NT2/D1 (cell line): ENCODE results near the gene HMGN5.
A peak's percentile ranks its signal among the peaks of the same experiment; 100 is the strongest.

Experiments used
- DNase-seq: peaks from one replicate; pipeline ENCODE4 v3.0.0-alpha.2; 2011; ENCODE audit warnings: low read depth, low spot score
- H3K27me3 ChIP-seq: 2 replicates; pipeline ENCODE4 v1.6.0; 2011; ENCODE audit warnings: mild to moderate bottlenecking; ENCODE audit not compliant: insufficient read length, insufficient read depth
- H3K36me3 ChIP-seq: 2 replicates; pipeline ENCODE4 v1.6.1; 2011; ENCODE audit warnings: mild to moderate bottlenecking, low read length, mixed read lengths; ENCODE audit not compliant: insufficient read depth, insufficient read length
- H3K4me1 ChIP-seq: 2 replicates; pipeline ENCODE4 v1.5.1; 2011; ENCODE audit not compliant: insufficient read depth, insufficient read length
- H3K4me3 ChIP-seq: 2 replicates; pipeline ENCODE4 v1.5.1; 2011; ENCODE audit warnings: low read depth; ENCODE audit not compliant: insufficient read length
- H3K9ac ChIP-seq: 2 replicates; pipeline ENCODE4 v1.6.0; 2011; ENCODE audit warnings: low read depth; ENCODE audit not compliant: insufficient read length
- H3K9me3 ChIP-seq: 2 replicates; pipeline ENCODE4 v1.5.1; 2011; ENCODE audit warnings: mild to moderate bottlenecking, low read length; ENCODE audit not compliant: insufficient read depth
- SUZ12 ChIP-seq: IDR thresholded peaks from 2 replicates; pipeline ENCODE4 v1.6.1; 2011; ENCODE audit not compliant: insufficient read length, insufficient read depth; ENCODE audit errors: extremely low read depth
- YY1 ChIP-seq: IDR thresholded peaks from 2 replicates; pipeline ENCODE4 v1.6.1; 2011; ENCODE audit not compliant: insufficient read length, insufficient read depth
- ZNF274 ChIP-seq: IDR thresholded peaks from 2 replicates; pipeline ENCODE4 v1.6.1; 2011; ENCODE audit warnings: mild to moderate bottlenecking, low read depth, low read length

HMGN5 gene

GRCh38 chrX:81231476-81231875 lies 29.8 kb upstream of the HMGN5 start:
- no peak overlapping the region for H3K9ac ChIP-seq
- TF ChIP-seq SUZ12, result no peak
- DNase-seq, result no peak

GRCh38 chrX:81229901-81230300 lies 28.2 kb upstream of the HMGN5 start:
- no peaks in the 10 kb centered on the region for H3K36me3 ChIP-seq
- no peak for TF ChIP-seq YY1
- TF ChIP-seq ZNF274, result no peak
- TF ChIP-seq SUZ12, result no peak
- H3K9ac ChIP-seq, result no peak overlapping the region
- no peaks in the 10 kb centered on the region; the same call in 1 of the 2 replicates for H3K9me3 ChIP-seq
- no peaks in the 10 kb centered on the region for H3K4me1 ChIP-seq
- no peak for DNase-seq
- H3K27me3 ChIP-seq, result no peaks in the 10 kb centered on the region
- no peak overlapping the region for H3K4me3 ChIP-seq

More at GRCh38 chrX:81231476-81231875, 29.8 kb upstream of the HMGN5 start:
- H3K27me3 ChIP-seq, result no peaks in the 10 kb centered on the region
- no peak overlapping the region for H3K4me3 ChIP-seq
- H3K36me3 ChIP-seq, result no peaks in the 10 kb centered on the region
- no peaks in the 10 kb centered on the region for H3K4me1 ChIP-seq
- no peaks in the 10 kb centered on the region; the same call in 1 of the 2 replicates for H3K9me3 ChIP-seq

GRCh38 chrX:81229229-81229628 lies 27.5 kb upstream of the HMGN5 start:
- Histone ChIP-seq H3K4me1 (no peaks in the 10 kb centered on the region), H3K36me3 (no peaks in the 10 kb centered on the region), H3K27me3 (no peaks in the 10 kb centered on the region), H3K9ac (no peak overlapping the region), H3K4me3 (no peak overlapping the region), H3K9me3 (no peaks in the 10 kb centered on the region; the same call in 1 of the 2 replicates)
- TF ChIP-seq SUZ12, result no peak
- TF ChIP-seq ZNF274, result no peak
- no peak for TF ChIP-seq YY1
- no peak for DNase-seq

DNA sequence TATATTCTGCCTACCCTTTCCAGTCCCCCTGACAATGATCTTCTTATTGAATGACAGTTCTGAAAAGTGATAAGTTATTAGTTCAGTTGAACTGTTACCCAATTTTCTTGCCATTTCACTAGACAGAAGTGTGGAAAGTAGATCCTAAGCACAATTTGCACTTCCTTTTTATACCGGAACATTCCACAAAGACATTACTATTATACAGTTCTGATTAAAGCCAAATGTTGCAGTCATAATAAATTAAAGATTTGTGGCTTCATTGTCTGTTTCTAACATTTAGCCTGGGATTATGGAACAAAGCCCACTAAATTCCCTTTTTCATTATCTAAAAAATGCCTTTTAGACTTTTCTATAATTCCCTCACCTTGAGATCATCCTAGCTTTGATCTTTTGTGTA lies 14.0 kb upstream of the HMGN5 start:
- Histone ChIP-seq H3K4me3 (no peak overlapping the region), H3K4me1 (no peaks in the 10 kb centered on the region), H3K27me3 (no peaks in the 10 kb centered on the region), H3K9ac (no peak overlapping the region), H3K36me3 (peaks cover 3% of the 10 kb centered on the region), H3K9me3 (no peaks in the 10 kb centered on the region)
- DNase-seq, result no peak
- TF ChIP-seq YY1 (no peak), SUZ12 (no peak)

DNA sequence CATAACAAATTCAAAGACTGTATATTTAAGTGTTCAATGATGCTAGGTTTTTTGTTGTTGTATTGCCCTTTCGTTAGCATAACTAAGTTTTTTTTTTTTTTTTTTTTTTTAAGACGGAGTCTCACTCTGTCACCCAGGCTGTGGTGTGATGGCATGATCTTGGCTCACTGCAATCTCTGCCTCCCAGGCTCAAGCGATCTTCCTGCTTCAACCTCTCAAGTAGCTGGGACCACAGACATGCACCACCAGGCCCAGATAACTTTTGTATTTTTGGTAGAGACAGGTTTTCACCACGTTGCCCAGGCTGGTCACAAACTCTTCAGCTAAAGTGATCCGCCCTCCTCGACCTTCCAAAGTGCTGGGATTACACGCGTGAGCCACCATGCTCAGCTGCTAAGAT lies 7.2 kb upstream of the HMGN5 start:
- no peaks in the 10 kb centered on the region for H3K4me1 ChIP-seq
- H3K9ac ChIP-seq, result no peak overlapping the region
- no peak for DNase-seq
- no peaks in the 10 kb centered on the region for H3K9me3 ChIP-seq
- H3K36me3 ChIP-seq, result peaks cover 3% of the 10 kb centered on the region
- no peak overlapping the region for H3K4me3 ChIP-seq
- TF ChIP-seq ZNF274 (no peak), YY1 (no peak), SUZ12 (no peak)
- H3K27me3 ChIP-seq, result no peaks in the 10 kb centered on the region

GRCh38 chrX:81206476-81206875 lies 4.8 kb upstream of the HMGN5 start:
- TF ChIP-seq YY1, result no peak
- no peak for TF ChIP-seq SUZ12
- TF ChIP-seq ZNF274, result no peak
- DNase-seq, result no peak
- Histone ChIP-seq H3K27me3 (no peaks in the 10 kb centered on the region), H3K9ac (no peak overlapping the region), H3K36me3 (peaks cover 1% of the 10 kb centered on the region), H3K4me1 (no peaks in the 10 kb centered on the region), H3K4me3 (no peak overlapping the region), H3K9me3 (no peaks in the 10 kb centered on the region)

GRCh38 chrX:81205551-81205950 lies 3.8 kb upstream of the HMGN5 start:
- no peaks in the 10 kb centered on the region for H3K36me3 ChIP-seq
- no peak overlapping the region for H3K4me3 ChIP-seq
- H3K4me1 ChIP-seq, result no peaks in the 10 kb centered on the region
- no peaks in the 10 kb centered on the region for H3K27me3 ChIP-seq
- TF ChIP-seq SUZ12, result no peak
- TF ChIP-seq YY1, result no peak
- DNase-seq, result no peak
- H3K9me3 ChIP-seq, result no peaks in the 10 kb centered on the region
- H3K9ac ChIP-seq, result no peak overlapping the region

- Histone ChIP-seq H3K36me3 (no peaks in the 10 kb centered on the region), H3K9ac (peak overlapping the region; percentile 46), H3K27me3 (no peaks in the 10 kb centered on the region), H3K9me3 (no peaks in the 10 kb centered on the region), H3K4me3 (peak overlapping the region; percentile 60), H3K4me1 (no peaks in the 10 kb centered on the region)
- no peak for TF ChIP-seq YY1
- no peak for TF ChIP-seq SUZ12
- no peak for TF ChIP-seq ZNF274
- DNase-seq, result no peak
Observed at GRCh38 chrX:81202943-81203342, 1.2 kb upstream of the HMGN5 start.
